K562 (cell line): ENCODE measurements around the gene PDF. TPM values are rescaled to one million over a fixed set of nuclear protein-coding genes. Genes with fewer than 3 reads are reported as not detected.

Source experiments
- ATAC-seq: fragments of 200-7000 bp; cut with Tn5 transposase; 3 replicates; pipeline ENCODE4 v1.9.1; 2020; ENCODE audit warnings: moderate library complexity
- BruUV-seq: library from RNA; stranded (reverse); fragments of 400-500 nt; replicated peaks from 2 replicates; lab custom pipeline; 2021; lab: Mats Ljungman, UMichigan
- CTCF ChIA-PET: fragments of 300-600 bp; formaldehyde crosslinking; extraction: SDS; loops from one replicate; lab custom pipeline; 2021; ENCODE audit warnings: low intra/inter-chr PET ratio; lab: Yijun Ruan, JAX
- POLR2A ChIA-PET: fragments of 300-600, 350-650 bp; sonication (Branson Sonifier 250); formaldehyde crosslinking; extraction: SDS; loops from one replicate; lab custom pipeline; 2021; ENCODE audit warnings: antibody characterized with exemption, inconsistent platforms; lab: Yijun Ruan, JAX
- DNase-seq, 4 experiments: peaks; one replicate each; pipeline versions ENCODE4 v3.0.0 to v3.0.0-alpha.2; 2011 to 2018; ENCODE audit warnings: low spot score in 3 of 4, mixed read lengths in 3 of 4; ENCODE audit errors: extremely low read depth in 1 of 4
- FAIRE-seq: peaks from 2 replicates; lab custom pipeline; 2011; peaks lifted over from hg19 to GRCh38; lab: Jason Lieb, UNC
- H2AFZ ChIP-seq: 2 replicates; pipeline ENCODE4 v1.6.0; 2011; ENCODE audit warnings: low read depth, low read length, control low read depth, inconsistent platforms
- H3K27ac ChIP-seq: fragments of 200-600 bp; 3 replicates; pipeline ENCODE4 v1.8.0; 2011; ENCODE audit warnings: low read depth, mild to moderate bottlenecking, control low read depth, inconsistent platforms, low read length, moderate library complexity, mixed read lengths; ENCODE audit errors: extremely low read depth
- H3K27me3 ChIP-seq, 2 experiments: fragments of 300-600 bp in 1 of 2; 2 replicates in 1 of 2; 3 replicates in 1 of 2; pipeline versions ENCODE4 v1.6.0 to v1.8.0; 2011; ENCODE audit warnings: inconsistent platforms in 2 of 2, low read length in 2 of 2, mild to moderate bottlenecking in 1 of 2, mixed read lengths in 1 of 2, moderate library complexity in 1 of 2; ENCODE audit not compliant: control insufficient read depth in 2 of 2, insufficient read depth in 2 of 2
- H3K36me3 ChIP-seq: fragments of 300-600 bp; 3 replicates; pipeline ENCODE4 v1.8.0; 2011; ENCODE audit warnings: mild to moderate bottlenecking, low read length, inconsistent platforms; ENCODE audit not compliant: control insufficient read depth, insufficient read depth
- H3K4me1 ChIP-seq, 2 experiments: fragments of 200-600 bp in 1 of 2; replicated peaks in 1 of 2; 2 replicates in 1 of 2; 3 replicates in 1 of 2; pipeline versions ENCODE4 v1.5.1 to v1.8.0; 2011; ENCODE audit warnings: inconsistent platforms in 2 of 2, low read length in 2 of 2, mild to moderate bottlenecking in 1 of 2, mixed read lengths in 1 of 2, moderate library complexity in 1 of 2; ENCODE audit not compliant: control insufficient read depth in 2 of 2, insufficient read depth in 2 of 2
- H3K4me2 ChIP-seq: 2 replicates; pipeline ENCODE4 v1.6.1; 2011; ENCODE audit warnings: low read length, control low read depth, inconsistent platforms, mixed read lengths; ENCODE audit not compliant: insufficient read depth
- H3K4me3 ChIP-seq: fragments of 200-600 bp; sonication (generic), shearing (Covaris generic); 2 replicates; pipeline ENCODE4 v1.5.1; 2016; ENCODE audit warnings: control low read depth, inconsistent platforms
- H3K79me2 ChIP-seq: fragments of 200-600 bp; 3 replicates; pipeline ENCODE4 v1.8.0; 2011; ENCODE audit warnings: low read length, inconsistent platforms; ENCODE audit not compliant: control insufficient read depth, insufficient read depth
- H3K9ac ChIP-seq, 2 experiments: 2 replicates each; pipeline versions ENCODE4 v1.6.0 to v1.6.1; 2011; ENCODE audit warnings: low read depth in 2 of 2, low read length in 2 of 2, control low read depth in 1 of 2, inconsistent platforms in 1 of 2, mild to moderate bottlenecking in 1 of 2, mixed read lengths in 1 of 2; ENCODE audit not compliant: insufficient read depth in 1 of 2
- H3K9me1 ChIP-seq: one replicate; pipeline ENCODE4 v1.6.0; 2011; ENCODE audit warnings: inconsistent platforms, mild to moderate bottlenecking, low read length, moderate library complexity; ENCODE audit not compliant: control insufficient read depth, insufficient read depth
- H3K9me3 ChIP-seq: replicated peaks from 2 replicates; pipeline ENCODE4 v1.5.1; 2011; ENCODE audit warnings: low read depth, low read length, inconsistent platforms; ENCODE audit not compliant: control insufficient read depth, insufficient read depth
- H4K20me1 ChIP-seq: replicated peaks from 2 replicates; pipeline ENCODE4 v1.6.1; 2011; ENCODE audit warnings: low read length, inconsistent platforms, mixed read lengths; ENCODE audit not compliant: control insufficient read depth, insufficient read depth
- ASH1L ChIP-seq: fragments of 450-650 bp; IDR thresholded peaks from 2 replicates; pipeline ENCODE4 v1.6.1; 2018; ENCODE audit warnings: borderline replicate concordance, mild to moderate bottlenecking, low read depth; ENCODE audit not compliant: partially characterized antibody
- CBX3 ChIP-seq, 2 experiments: IDR thresholded peaks; 1 replicate in 1 of 2; 2 replicates in 1 of 2; pipeline ENCODE4 v1.6.1; 2012; ENCODE audit warnings: inconsistent platforms in 2 of 2, low read length in 2 of 2, borderline replicate concordance in 1 of 2, control low read depth in 1 of 2
- CHAMP1 ChIP-seq: fragments of 450-650 bp; IDR thresholded peaks from 2 replicates; pipeline ENCODE4 v1.6.1; 2016; ENCODE audit warnings: mild to moderate bottlenecking
- CLOCK ChIP-seq: fragments of 250-450 bp; sonication (Bioruptor Pico); IDR thresholded peaks from 2 replicates; pipeline ENCODE4 v1.4.0; 2020; ENCODE audit warnings: mild to moderate bottlenecking, moderate library complexity, borderline replicate concordance
- DIDO1 ChIP-seq: fragments of 450-650 bp; IDR thresholded peaks from 2 replicates; pipeline ENCODE4 v1.6.1; 2016; ENCODE audit warnings: low read depth, missing biosample characterization, missing genetic modification characterization
- DPF2 ChIP-seq: fragments of 450-650 bp; IDR thresholded peaks from 2 replicates; pipeline ENCODE4 v1.6.1; 2016
- GTF2E2 ChIP-seq: fragments of 200-800 bp; sonication (Bioruptor generic); IDR thresholded peaks from 2 replicates; pipeline ENCODE4 v1.6.1; 2016; ENCODE audit warnings: missing genetic modification characterization, missing compliant biosample characterization
- GTF2F1 ChIP-seq: IDR thresholded peaks from 2 replicates; pipeline ENCODE4 v1.6.1; 2011; ENCODE audit warnings: low read depth, low read length, improper control_type of control experiment
- KDM1A ChIP-seq, 2 experiments: fragments of 450-650 bp; IDR thresholded peaks; 2 replicates each; pipeline ENCODE4 v1.6.1; 2016; ENCODE audit warnings: mild to moderate bottlenecking in 2 of 2
- NR3C1 ChIP-seq: sonication (generic); formaldehyde crosslinking; IDR thresholded peaks from 2 replicates; pipeline ENCODE4 v1.8.1; 2022; ENCODE audit warnings: missing genetic modification reagents
- SMARCA5 ChIP-seq: fragments of 450-650 bp; IDR thresholded peaks from 2 replicates; pipeline ENCODE4 v1.6.1; 2016
- SRF ChIP-seq, 2 experiments: fragments of 250-450, 450-650 bp in 1 of 2; sonication (Bioruptor Pico) in 1 of 2; sonication (generic) in 1 of 2; formaldehyde crosslinking; IDR thresholded peaks; 2 replicates each; pipeline versions ENCODE4 v1.5.0 to v1.5.1; 2020 to 2022; ENCODE audit warnings: mild to moderate bottlenecking in 1 of 2, missing genetic modification reagents in 1 of 2
- SRSF7 ChIP-seq: fragments of 200-400 bp; formaldehyde crosslinking; optimal IDR thresholded peaks from 2 replicates; pipeline ENCODE3; 2017; ENCODE audit warnings: mild to moderate bottlenecking, low read depth, low read length
- STAT5B ChIP-seq: fragments of 250-450 bp; sonication (Bioruptor Pico); IDR thresholded peaks from 2 replicates; pipeline ENCODE4 v1.8.0; 2021; ENCODE audit warnings: mild to moderate bottlenecking, inconsistent platforms
- ZNF41 ChIP-seq: fragments of 250-450 bp; sonication (Bioruptor Pico); conservative IDR thresholded peaks from 2 replicates; pipeline ENCODE4 v1.4.0; 2020; ENCODE audit warnings: mild to moderate bottlenecking
- ZNF76 ChIP-seq: fragments of 250-450 bp; sonication (Bioruptor Pico); IDR thresholded peaks from 2 replicates; pipeline ENCODE4 v1.4.0; 2020; ENCODE audit warnings: mild to moderate bottlenecking, moderate library complexity, borderline replicate concordance
- WGBS: fragments of 100-300 bp; shearing (Covaris generic); methylation state at CpG from one replicate; pipeline ENCODE4 v1.1.6; 2016; ENCODE audit warnings: low coverage, mixed read lengths; ENCODE audit not compliant: insufficient coverage; ENCODE audit errors: missing lambda C conversion rate; 5-methylcytosine and 5-hydroxymethylcytosine counted together
- in situ Hi-C: fragments of 300-500 bp; cut with MboI; formaldehyde crosslinking; loops from 4 replicates; pipeline ENCODE4 v1.15.0; 2018; ENCODE audit warnings: inconsistent platforms, mixed read lengths
- intact Hi-C: fragments of 100-400 bp; cut with micrococcal nuclease; formaldehyde crosslinking; loops from 2 replicates; pipeline ENCODE4 v1.14.2; 2022
- polyA plus RNA-seq, 8 experiments: library from polyadenylated mRNA; depleted of rRNA in 4 of 8; stranded (reverse) in 5 of 8; unstranded in 3 of 8; fragments of >200 nt; fragmentation: Nextera tagmentation in 2 of 8; fragmentation: Illumina TruSeq in 1 of 8; extraction: Ambion mirVana in 2 of 8; extraction: Trizol in 1 of 8; gene quantifications; 2 replicates each; pipeline versions ENCODE4 v1.2.1 to v1.2.3, GENCODE V29; 2011 to 2014; ENCODE audit warnings: inconsistent platforms in 1 of 8, missing spikeins in 1 of 8
- total RNA-seq, 7 experiments: library from RNA; depleted of rRNA in 6 of 7; stranded (reverse); fragments of >200 nt in 6 of 7; fragmentation: Illumina TruSeq in 2 of 7; extraction: Trizol in 2 of 7; gene quantifications; 2 replicates each; pipeline versions ENCODE4 v1.2.1 to v1.2.3, GENCODE V29; 2011 to 2021; ENCODE audit warnings: low replicate concordance in 1 of 7
- TF ChIP-seq, protein P1 (sequence below): fragments of 450-650 bp; formaldehyde crosslinking; IDR thresholded peaks from 2 replicates; pipeline ENCODE4 v1.4.0; 2020; ENCODE audit warnings: mild to moderate bottlenecking, mixed read lengths

The PDF gene
- total and polyA plus RNA-seq, 9 of the 15 experiments (the other 6 are each of a cell fraction or from before 2014, with no cell fraction given): 0.15 to 72.4 (median 5.6) TPM

DNA sequence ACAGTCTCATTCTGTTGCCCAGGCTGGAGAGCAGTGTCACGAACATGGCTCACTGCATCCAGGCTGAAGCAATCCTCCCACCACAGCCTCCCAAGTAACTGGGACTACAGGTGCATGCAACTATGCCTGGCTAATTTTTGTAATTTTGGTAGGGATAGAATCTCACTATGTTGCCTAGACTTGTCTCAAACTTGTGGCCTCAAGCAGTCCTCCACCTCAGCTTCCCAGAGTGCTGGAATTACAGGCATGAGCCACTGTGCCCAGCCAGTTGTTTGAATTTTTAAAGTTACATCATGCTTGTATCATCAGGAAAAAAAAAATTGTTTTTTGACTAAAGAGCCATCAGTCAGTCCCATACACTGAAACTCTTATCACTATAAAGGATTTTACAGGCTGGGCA is 36.3 kb downstream of the PDF start (continued):
- TF ChIP-seq CBX3 (IDR thresholded peaks at IDR 0.05; ENCODE audit: borderline replicate concordance in 1 of 2, low read length in 2 of 2) (no peak), DIDO1 (tag) (no peak), CLOCK (CRISPR knock-in tag) (no peak), DPF2 (no peak), KDM1A (IDR thresholded peaks at IDR 0.05) (no peak), GTF2F1 (no peak), NR3C1 (no peak)
- TF ChIP-seq, protein P1, sequence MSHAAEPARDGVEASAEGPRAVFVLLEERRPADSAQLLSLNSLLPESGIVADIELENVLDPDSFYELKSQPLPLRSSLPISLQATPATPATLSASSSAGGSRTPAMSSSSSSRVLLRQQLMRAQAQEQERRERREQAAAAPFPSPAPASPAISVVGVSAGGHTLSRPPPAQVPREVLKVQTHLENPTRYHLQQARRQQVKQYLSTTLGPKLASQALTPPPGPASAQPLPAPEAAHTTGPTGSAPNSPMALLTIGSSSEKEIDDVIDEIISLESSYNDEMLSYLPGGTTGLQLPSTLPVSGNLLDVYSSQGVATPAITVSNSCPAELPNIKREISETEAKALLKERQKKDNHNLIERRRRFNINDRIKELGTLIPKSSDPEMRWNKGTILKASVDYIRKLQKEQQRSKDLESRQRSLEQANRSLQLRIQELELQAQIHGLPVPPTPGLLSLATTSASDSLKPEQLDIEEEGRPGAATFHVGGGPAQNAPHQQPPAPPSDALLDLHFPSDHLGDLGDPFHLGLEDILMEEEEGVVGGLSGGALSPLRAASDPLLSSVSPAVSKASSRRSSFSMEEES: no peak

DNA sequence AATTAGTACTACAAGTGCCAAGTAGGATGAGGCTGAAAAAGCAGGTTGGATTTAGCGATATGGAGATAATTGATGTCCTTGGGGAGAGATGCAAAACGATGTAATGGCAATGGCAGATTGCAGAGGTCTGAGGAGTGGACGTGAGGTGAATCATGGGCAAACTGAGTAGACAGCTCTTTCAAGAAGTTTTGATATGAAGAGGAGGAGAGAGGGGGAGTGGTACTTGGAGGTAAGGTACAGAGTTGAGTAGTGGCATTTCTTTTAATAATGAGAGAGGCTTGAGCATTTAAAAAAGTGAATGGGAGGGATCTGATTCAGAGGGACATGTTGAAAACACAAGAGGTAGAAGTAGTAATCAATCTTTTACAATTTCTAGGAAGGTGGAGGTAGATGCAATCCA is 37.0 kb downstream of the PDF start:
- Histone ChIP-seq H3K27me3 (no peaks in the 10 kb centered on the region), H3K79me2 (no peaks in the 10 kb centered on the region), H3K27ac (no peak overlapping the region), H4K20me1 (no peaks in the 10 kb centered on the region), H3K4me2 (no peak overlapping the region), H3K4me1 (peaks cover 0 to 2% of the 10 kb centered on the region in 2 experiments; a peak in 1 of 5 replicates), H3K9me1 (no peaks in the 10 kb centered on the region), H2AFZ (no peak overlapping the region), H3K9me3 (no peaks in the 10 kb centered on the region), H3K36me3 (no peaks in the 10 kb centered on the region), H3K9ac (no peak overlapping the region), H3K4me3 (no peak overlapping the region)
- intact Hi-C loops (no loop called here), in situ Hi-C loops (no loop called here)
- no peak for DNase-seq
- ATAC-seq: no peak
- ChIA-PET POLR2A (no interaction called here), CTCF (no interaction called here)
- BruUV-seq: no TSS peak
- 37% methylated on average over 3 of the region's 3 CpGs for WGBS
- no peak for FAIRE-seq
- TF ChIP-seq ZNF41 (CRISPR knock-in tag) (no peak), ZNF76 (CRISPR knock-in tag) (no peak), SRSF7 (no peak), ASH1L (no peak), STAT5B (no peak), CHAMP1 (no peak), SRF (CRISPR knock-in tag; IDR thresholded peaks at IDR 0.05) (no peak), SMARCA5 (no peak), GTF2E2 (no peak)
